ENCODE results near the gene POP7. TPM values are rescaled to one million over a fixed set of nuclear protein-coding genes. Genes with fewer than 3 reads are reported as not detected.
A peak's percentile ranks its signal among the peaks of the same experiment; 100 is the strongest.

Gene POP7
- total RNA-seq, 4 donors from 2014 or later = 17.5 to 39.9 (median 19.4) TPM

DNA sequence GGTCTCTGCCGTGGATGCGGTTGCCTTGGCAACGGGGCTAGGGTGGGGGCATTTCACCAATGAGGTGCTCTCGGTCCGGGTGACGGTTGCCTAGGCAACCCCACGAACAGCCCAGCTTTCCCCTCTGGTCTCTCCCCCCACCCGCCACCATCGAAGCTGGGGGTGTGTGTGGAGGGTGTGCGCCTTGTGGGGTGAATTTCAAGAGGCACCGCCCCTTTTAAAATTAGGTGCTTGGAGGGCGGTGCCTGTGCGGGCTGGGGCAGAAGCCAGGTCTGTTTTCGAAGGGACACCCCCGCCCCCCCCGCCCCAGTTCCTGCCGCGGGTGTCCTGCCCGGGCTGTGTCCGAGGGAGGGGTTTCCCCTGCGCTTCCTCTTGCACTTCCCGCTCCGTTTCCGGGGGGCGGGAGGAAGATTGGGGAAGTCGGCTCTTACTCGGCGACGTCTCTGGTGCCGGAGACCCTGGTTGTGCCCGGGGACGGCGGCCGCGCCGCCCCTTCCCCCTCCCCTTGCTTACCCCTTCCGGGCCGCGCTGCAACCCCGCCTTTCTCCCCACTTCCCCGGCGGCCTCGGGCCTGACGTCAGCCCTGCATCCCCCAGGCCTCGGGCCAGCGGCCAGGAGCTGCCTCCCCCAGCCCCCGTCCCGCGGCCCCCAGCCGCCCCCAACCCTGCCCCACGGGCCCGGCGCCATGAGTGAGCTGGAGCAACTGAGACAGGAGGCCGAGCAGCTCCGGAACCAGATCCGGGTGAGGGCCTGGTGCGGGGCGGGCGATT lies 30.2 kb upstream of the POP7 start:
- TF ChIP-seq, protein P1, sequence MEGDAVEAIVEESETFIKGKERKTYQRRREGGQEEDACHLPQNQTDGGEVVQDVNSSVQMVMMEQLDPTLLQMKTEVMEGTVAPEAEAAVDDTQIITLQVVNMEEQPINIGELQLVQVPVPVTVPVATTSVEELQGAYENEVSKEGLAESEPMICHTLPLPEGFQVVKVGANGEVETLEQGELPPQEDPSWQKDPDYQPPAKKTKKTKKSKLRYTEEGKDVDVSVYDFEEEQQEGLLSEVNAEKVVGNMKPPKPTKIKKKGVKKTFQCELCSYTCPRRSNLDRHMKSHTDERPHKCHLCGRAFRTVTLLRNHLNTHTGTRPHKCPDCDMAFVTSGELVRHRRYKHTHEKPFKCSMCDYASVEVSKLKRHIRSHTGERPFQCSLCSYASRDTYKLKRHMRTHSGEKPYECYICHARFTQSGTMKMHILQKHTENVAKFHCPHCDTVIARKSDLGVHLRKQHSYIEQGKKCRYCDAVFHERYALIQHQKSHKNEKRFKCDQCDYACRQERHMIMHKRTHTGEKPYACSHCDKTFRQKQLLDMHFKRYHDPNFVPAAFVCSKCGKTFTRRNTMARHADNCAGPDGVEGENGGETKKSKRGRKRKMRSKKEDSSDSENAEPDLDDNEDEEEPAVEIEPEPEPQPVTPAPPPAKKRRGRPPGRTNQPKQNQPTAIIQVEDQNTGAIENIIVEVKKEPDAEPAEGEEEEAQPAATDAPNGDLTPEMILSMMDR (IDR thresholded peaks at IDR 0.05) = no peak
- DNase-seq (ENCODE audit: low spot score) (no peak), ATAC-seq (ENCODE audit: low FRiP score) (peak; percentile 27)

DNA sequence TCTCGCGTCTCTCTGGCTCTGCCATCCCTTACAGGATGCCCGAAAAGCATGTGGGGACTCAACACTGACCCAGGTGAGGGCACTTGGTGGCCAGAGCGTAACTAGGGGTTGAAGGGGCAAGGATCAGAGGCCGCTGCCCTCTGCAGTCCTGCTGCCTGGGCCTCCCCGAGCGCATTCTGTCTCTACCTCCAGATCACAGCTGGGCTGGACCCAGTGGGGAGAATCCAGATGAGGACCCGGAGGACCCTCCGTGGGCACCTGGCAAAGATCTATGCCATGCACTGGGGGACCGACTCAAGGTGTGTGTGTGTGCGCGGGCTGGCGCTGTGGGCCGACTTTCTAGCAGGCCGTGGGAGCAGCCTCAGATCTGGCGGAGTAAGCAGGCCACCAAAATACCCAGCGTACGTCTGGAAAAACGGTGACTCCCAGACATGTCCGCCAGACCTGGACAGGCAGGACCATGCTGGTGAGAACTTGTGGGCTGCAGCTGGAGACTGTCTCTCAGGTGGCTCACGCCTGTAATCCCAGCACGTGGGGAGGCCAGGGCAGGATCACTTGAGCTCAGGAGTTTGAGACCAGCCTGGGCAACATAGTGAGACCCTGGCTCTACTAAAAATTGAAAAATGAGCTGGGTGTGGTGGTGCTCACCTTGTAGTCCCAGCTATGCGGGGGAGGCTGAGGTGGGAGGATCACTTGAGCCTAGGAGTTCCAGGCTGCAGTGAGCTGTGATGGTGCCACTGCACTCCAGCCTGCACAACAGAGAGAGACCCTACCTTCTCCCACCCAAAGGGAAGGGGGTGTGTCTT lies 29.2 kb upstream of the POP7 start:
- no peak for ATAC-seq (ENCODE audit: low FRiP score)
- TF ChIP-seq, protein P1 (IDR thresholded peaks at IDR 0.05) = no peak
- DNase-seq (ENCODE audit: low spot score) = no peak

DNA sequence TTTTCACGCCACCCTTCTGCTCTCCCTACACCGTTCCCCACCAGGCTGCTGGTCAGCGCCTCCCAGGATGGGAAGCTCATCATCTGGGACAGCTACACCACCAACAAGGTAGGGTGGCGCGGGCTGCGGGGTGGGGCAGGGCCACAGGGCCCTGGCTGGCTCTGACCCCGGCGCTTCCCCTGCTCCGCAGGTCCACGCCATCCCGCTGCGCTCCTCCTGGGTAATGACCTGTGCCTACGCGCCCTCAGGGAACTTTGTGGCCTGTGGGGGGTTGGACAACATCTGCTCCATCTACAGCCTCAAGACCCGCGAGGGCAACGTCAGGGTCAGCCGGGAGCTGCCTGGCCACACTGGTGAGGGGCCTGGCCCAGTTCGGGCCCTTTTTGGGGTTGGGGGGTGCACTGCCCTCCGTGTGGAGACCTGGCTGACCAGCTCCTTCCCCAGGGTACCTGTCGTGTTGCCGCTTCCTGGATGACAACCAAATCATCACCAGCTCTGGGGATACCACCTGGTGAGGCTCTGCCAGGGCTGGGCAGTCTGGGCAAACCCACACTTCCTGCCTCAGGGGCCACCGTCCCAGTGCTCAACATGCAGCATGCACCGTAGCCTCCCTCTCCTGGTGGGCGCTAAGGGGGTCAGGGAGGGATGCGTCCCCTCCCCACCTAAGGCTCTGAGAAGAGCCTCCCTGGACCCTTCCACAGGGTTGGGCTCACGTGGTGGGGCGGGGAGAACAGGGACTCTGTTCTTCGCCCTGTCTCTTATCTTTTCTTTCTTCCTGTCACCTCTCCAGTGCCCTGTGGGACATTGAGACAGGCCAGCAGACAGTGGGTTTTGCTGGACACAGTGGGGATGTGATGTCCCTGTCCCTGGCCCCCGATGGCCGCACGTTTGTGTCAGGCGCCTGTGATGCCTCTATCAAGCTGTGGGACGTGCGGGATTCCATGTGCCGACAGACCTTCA lies 28.3 kb upstream of the POP7 start:
- no peak for DNase-seq (ENCODE audit: low spot score)
- no peak for ATAC-seq (ENCODE audit: low FRiP score)
- TF ChIP-seq, protein P1 (IDR thresholded peaks at IDR 0.05) = no peak

DNA sequence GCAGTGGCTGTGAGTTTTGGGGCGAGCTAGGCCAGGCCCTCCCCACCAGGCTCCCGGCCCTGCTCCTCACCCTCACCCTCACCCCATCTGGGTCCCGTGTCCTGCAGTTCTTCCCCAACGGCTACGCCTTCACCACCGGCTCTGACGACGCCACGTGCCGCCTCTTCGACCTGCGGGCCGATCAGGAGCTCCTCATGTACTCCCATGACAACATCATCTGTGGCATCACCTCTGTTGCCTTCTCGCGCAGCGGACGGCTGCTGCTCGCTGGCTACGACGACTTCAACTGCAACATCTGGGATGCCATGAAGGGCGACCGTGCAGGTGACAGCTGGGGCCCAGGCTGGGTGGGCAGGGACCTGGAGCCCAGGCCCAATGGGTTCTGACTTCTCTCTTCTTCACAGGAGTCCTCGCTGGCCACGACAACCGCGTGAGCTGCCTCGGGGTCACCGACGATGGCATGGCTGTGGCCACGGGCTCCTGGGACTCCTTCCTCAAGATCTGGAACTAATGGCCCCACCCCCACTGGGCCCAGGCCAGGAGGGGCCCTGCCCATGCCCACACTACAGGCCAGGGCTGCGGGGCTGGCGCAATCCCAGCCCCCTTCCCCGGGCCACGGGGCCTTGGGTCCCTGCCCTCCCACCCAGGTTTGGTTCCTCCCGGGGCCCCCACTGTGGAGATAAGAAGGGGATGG lies 27.5 kb upstream of the POP7 start:
- TF ChIP-seq, protein P1 (IDR thresholded peaks at IDR 0.05) = no peak
- no peak for DNase-seq (ENCODE audit: low spot score)

DNA sequence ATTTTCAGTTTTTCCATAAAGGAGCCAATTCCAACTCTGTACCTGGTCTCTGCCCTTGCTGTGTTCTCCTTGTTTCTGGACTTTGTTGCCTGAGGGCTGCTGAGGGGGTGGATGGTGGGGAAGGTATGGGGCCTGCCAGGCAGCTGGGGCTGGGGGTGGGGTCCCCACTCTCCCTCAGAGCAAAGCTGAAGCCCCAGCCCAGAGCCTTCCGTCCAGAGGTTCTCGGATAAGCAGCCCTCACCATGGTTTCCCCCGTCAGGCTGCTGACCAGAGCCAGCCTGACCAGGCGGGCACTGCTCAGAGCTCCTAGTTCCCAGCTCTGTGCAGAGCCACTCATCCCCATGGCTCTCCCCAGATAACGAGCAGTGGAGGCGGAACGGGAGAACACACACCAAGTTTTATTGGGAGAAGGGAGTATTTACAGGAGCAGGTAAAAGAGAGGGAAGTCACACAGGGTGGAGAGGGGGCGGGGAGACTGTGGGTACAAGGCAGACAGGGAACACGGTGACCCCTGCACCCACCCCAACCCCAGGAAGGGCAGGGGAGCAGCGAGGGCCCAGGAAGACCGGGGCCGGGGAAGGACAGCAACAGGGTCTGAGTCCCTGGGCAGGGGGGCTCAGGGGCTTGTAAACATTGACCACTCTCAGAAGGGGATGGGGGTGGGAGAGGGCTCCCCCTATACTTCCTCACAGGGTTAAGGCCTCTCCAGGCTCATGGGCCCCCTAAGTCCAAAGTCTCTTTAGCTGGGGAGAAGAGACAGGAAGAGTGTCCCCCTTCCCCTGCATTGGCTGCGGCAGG lies 26.6 kb upstream of the POP7 start:
- DNase-seq (ENCODE audit: low spot score) = no peak

More for the DNA sequence above, 27.5 kb upstream of the POP7 start:
- ATAC-seq (ENCODE audit: low FRiP score) = no peak

More for the DNA sequence above, 26.6 kb upstream of the POP7 start:
- no peak for ATAC-seq (ENCODE audit: low FRiP score)
- TF ChIP-seq, protein P1 (IDR thresholded peaks at IDR 0.05) = no peak
